HEK293 (cell line): Measurements from ENCODE around the gene TXNRD2.
A peak's percentile ranks its signal among the peaks of the same experiment; 100 is the strongest.

ENCODE experiments used
- CTCF ChIA-PET: fragments of 350-600 bp; formaldehyde crosslinking; extraction: SDS; loops from one replicate; lab custom pipeline; 2021; ENCODE audit warnings: antibody characterized with exemption; lab: Yijun Ruan, JAX
- POLR2A ChIA-PET: fragments of 300-600 bp; formaldehyde crosslinking; extraction: SDS; loops from one replicate; lab custom pipeline; 2020; ENCODE audit warnings: antibody characterized with exemption, inconsistent platforms; lab: Yijun Ruan, JAX
- H3K27ac ChIP-seq: fragments of 200-500 bp; sonication (Bioruptor generic); 2 replicates; pipeline ENCODE4 v1.5.1; 2014; ENCODE audit warnings: low read depth, low read length, control low read depth, inconsistent platforms; ENCODE audit errors: extremely low read depth
- H3K36me3 ChIP-seq, 2 experiments: fragments of 200-500 bp in 1 of 2; sonication (Bioruptor generic) in 1 of 2; 1 replicate in 1 of 2; 2 replicates in 1 of 2; pipeline ENCODE4 v1.5.1; 2014 to 2017; ENCODE audit warnings: inconsistent platforms in 2 of 2, low read length in 2 of 2; ENCODE audit not compliant: control insufficient read depth in 2 of 2, insufficient read depth in 1 of 2
- H3K4me1 ChIP-seq: fragments of 200-500 bp; sonication (Bioruptor generic); 2 replicates; pipeline ENCODE4 v1.5.1; 2014; ENCODE audit warnings: mild to moderate bottlenecking, low read length, inconsistent platforms; ENCODE audit not compliant: control insufficient read depth, insufficient read depth
- H3K4me3 ChIP-seq: 2 replicates; pipeline ENCODE4 v1.5.1; 2011; ENCODE audit warnings: low read depth, mild to moderate bottlenecking, control low read depth, low read length, moderate library complexity
- H3K9me3 ChIP-seq: fragments of 200-500 bp; sonication (Bioruptor generic); 2 replicates; pipeline ENCODE4 v1.5.1; 2014; ENCODE audit warnings: low read depth, low read length, inconsistent platforms; ENCODE audit not compliant: control insufficient read depth, insufficient read depth
- EGR2 ChIP-seq: fragments of 450-650 bp; formaldehyde crosslinking; IDR thresholded peaks from 2 replicates; pipeline ENCODE4 v1.5.1; 2016; ENCODE audit warnings: low read depth, missing biosample characterization, missing genetic modification characterization
- GFI1B ChIP-seq: fragments of 450-650 bp; formaldehyde crosslinking; IDR thresholded peaks from 2 replicates; pipeline ENCODE4 v1.5.1; 2016; ENCODE audit warnings: missing biosample characterization, missing genetic modification characterization
- ZNF23 ChIP-seq: fragments of 450-650 bp; formaldehyde crosslinking; IDR thresholded peaks from 2 replicates; pipeline ENCODE4 v1.5.1; 2016; ENCODE audit warnings: missing biosample characterization, missing genetic modification characterization, borderline replicate concordance
- ZNF366 ChIP-seq: fragments of 450-650 bp; formaldehyde crosslinking; conservative IDR thresholded peaks from 2 replicates; pipeline ENCODE4 v1.5.1; 2016; ENCODE audit warnings: missing biosample characterization, missing genetic modification characterization
- ZNF394 ChIP-seq: fragments of 450-650 bp; formaldehyde crosslinking; IDR thresholded peaks from 2 replicates; pipeline ENCODE4 v1.5.1; 2016; ENCODE audit warnings: missing biosample characterization, missing genetic modification characterization, mild to moderate bottlenecking, moderate library complexity, borderline replicate concordance
- ZNF664 ChIP-seq: fragments of 450-650 bp; formaldehyde crosslinking; IDR thresholded peaks from 2 replicates; pipeline ENCODE4 v1.5.1; 2016; ENCODE audit warnings: missing biosample characterization, missing genetic modification characterization
- ZNF677 ChIP-seq: fragments of 450-650 bp; IDR thresholded peaks from 2 replicates; pipeline ENCODE4 v1.5.0; 2018; ENCODE audit warnings: missing biosample characterization, mild to moderate bottlenecking, missing genetic modification characterization, moderate library complexity
- ZSCAN16 ChIP-seq: fragments of 450-650 bp; formaldehyde crosslinking; IDR thresholded peaks from 2 replicates; pipeline ENCODE4 v1.5.1; 2016; ENCODE audit warnings: missing biosample characterization, missing genetic modification characterization
- TF ChIP-seq, protein P1 (sequence below): fragments of 450-650 bp; formaldehyde crosslinking; IDR thresholded peaks from 2 replicates; pipeline ENCODE4 v1.5.1; 2016; ENCODE audit warnings: missing biosample characterization, missing genetic modification characterization
- TF ChIP-seq, protein P2 (sequence below): fragments of 450-650 bp; formaldehyde crosslinking; conservative IDR thresholded peaks from 2 replicates; pipeline ENCODE4 v1.5.1; 2016; ENCODE audit warnings: low read depth, missing biosample characterization, missing genetic modification characterization
- TF ChIP-seq, protein P3 (sequence below): fragments of 450-650 bp; formaldehyde crosslinking; IDR thresholded peaks from 2 replicates; pipeline ENCODE4 v1.5.1; 2016; ENCODE audit warnings: missing biosample characterization, missing genetic modification characterization
- TF ChIP-seq, protein P4 (sequence below): fragments of 450-650 bp; formaldehyde crosslinking; IDR thresholded peaks from 2 replicates; pipeline ENCODE4 v1.5.1; 2016; ENCODE audit warnings: missing biosample characterization, missing genetic modification characterization

TXNRD2 gene

DNA sequence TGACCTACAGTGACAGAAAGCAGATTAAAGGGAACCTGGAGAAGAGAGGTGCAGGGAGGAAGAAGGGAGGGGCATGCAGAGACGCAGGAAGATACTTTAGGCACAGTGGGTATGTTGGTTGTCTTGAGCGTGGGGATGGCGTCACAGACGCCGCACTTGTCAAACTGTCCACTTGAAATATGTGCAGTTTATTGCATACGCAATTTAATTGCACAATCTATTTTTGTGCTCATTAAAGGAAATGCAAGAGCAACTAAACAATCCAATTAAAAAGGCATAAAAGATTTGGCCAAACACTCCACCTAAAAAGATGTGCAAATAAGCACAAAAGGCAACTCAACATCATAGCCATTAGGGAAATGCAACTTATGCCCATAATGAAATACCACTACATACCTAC lies 103.7 kb downstream of the TXNRD2 start:
- 0 out of 2 replicates have a peak, but pooled peaks have one; percentile 23 for TF ChIP-seq ZNF366 (tag by site-specific recombination)
- TF ChIP-seq, protein P1, sequence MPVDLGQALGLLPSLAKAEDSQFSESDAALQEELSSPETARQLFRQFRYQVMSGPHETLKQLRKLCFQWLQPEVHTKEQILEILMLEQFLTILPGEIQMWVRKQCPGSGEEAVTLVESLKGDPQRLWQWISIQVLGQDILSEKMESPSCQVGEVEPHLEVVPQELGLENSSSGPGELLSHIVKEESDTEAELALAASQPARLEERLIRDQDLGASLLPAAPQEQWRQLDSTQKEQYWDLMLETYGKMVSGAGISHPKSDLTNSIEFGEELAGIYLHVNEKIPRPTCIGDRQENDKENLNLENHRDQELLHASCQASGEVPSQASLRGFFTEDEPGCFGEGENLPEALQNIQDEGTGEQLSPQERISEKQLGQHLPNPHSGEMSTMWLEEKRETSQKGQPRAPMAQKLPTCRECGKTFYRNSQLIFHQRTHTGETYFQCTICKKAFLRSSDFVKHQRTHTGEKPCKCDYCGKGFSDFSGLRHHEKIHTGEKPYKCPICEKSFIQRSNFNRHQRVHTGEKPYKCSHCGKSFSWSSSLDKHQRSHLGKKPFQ (tag by site-specific recombination) = no peak
- TF ChIP-seq, all 188 proteins: peak for 1
- ChIA-PET CTCF (interaction anchor here (1.4 kb wide), 1 partner anchor 107 kb away, joined by 3 read pairs; no protein-coding TSS in a partner anchor), POLR2A (no interaction called here)
- Histone ChIP-seq H3K36me3 (no peaks in the 10 kb centered on the region), H3K4me3 (no peak overlapping the region), H3K27ac (no peak overlapping the region), H3K4me1 (peaks cover 5% of the 10 kb centered on the region; the same call in 1 of the 2 replicates), H3K9me3 (no peaks in the 10 kb centered on the region)

DNA sequence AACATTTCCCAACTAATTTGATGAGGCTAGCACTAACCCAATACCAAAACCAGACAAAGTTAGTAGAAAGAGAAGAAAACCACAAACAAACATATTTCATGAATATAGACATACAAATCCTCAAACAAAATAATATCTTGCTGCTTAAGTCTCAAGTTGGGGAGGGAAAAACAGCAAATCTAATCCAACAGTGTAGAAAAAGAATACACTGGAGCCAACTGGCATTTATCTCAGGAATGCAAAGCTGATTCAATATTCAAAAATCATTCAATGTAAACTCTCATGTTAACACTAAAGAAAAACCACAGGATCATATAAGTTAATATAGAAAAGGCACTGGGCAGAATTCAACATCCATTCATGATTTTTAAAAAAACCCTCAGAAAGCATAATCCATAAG lies 105.1 kb downstream of the TXNRD2 start:
- ChIA-PET POLR2A (no interaction called here), CTCF (interaction anchor here (0.6 to 1.4 kb wide), 5 partner anchors 19 to 678 kb away, joined by 3 to 5 read pairs (median 3); no protein-coding TSS in a partner anchor)
- TF ChIP-seq, protein P2, sequence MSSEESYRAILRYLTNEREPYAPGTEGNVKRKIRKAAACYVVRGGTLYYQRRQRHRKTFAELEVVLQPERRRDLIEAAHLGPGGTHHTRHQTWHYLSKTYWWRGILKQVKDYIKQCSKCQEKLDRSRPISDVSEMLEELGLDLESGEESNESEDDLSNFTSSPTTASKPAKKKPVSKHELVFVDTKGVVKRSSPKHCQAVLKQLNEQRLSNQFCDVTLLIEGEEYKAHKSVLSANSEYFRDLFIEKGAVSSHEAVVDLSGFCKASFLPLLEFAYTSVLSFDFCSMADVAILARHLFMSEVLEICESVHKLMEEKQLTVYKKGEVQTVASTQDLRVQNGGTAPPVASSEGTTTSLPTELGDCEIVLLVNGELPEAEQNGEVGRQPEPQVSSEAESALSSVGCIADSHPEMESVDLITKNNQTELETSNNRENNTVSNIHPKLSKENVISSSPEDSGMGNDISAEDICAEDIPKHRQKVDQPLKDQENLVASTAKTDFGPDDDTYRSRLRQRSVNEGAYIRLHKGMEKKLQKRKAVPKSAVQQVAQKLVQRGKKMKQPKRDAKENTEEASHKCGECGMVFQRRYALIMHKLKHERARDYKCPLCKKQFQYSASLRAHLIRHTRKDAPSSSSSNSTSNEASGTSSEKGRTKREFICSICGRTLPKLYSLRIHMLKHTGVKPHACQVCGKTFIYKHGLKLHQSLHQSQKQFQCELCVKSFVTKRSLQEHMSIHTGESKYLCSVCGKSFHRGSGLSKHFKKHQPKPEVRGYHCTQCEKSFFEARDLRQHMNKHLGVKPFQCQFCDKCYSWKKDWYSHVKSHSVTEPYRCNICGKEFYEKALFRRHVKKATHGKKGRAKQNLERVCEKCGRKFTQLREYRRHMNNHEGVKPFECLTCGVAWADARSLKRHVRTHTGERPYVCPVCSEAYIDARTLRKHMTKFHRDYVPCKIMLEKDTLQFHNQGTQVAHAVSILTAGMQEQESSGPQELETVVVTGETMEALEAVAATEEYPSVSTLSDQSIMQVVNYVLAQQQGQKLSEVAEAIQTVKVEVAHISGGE (tag by site-specific recombination) = no peak
- TF ChIP-seq ZNF664 (tag by site-specific recombination) = no peak
- no peak for TF ChIP-seq ZNF394 (tag by site-specific recombination)
- TF ChIP-seq ZNF23 (tag by site-specific recombination) = no peak
- no peak for TF ChIP-seq EGR2
- TF ChIP-seq ZNF677 (tag by site-specific recombination) = no peak
- TF ChIP-seq, protein P3, sequence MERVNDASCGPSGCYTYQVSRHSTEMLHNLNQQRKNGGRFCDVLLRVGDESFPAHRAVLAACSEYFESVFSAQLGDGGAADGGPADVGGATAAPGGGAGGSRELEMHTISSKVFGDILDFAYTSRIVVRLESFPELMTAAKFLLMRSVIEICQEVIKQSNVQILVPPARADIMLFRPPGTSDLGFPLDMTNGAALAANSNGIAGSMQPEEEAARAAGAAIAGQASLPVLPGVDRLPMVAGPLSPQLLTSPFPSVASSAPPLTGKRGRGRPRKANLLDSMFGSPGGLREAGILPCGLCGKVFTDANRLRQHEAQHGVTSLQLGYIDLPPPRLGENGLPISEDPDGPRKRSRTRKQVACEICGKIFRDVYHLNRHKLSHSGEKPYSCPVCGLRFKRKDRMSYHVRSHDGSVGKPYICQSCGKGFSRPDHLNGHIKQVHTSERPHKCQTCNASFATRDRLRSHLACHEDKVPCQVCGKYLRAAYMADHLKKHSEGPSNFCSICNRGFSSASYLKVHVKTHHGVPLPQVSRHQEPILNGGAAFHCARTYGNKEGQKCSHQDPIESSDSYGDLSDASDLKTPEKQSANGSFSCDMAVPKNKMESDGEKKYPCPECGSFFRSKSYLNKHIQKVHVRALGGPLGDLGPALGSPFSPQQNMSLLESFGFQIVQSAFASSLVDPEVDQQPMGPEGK (tag by site-specific recombination) = no peak
- TF ChIP-seq ZSCAN16 = no peak
- TF ChIP-seq, protein P4, sequence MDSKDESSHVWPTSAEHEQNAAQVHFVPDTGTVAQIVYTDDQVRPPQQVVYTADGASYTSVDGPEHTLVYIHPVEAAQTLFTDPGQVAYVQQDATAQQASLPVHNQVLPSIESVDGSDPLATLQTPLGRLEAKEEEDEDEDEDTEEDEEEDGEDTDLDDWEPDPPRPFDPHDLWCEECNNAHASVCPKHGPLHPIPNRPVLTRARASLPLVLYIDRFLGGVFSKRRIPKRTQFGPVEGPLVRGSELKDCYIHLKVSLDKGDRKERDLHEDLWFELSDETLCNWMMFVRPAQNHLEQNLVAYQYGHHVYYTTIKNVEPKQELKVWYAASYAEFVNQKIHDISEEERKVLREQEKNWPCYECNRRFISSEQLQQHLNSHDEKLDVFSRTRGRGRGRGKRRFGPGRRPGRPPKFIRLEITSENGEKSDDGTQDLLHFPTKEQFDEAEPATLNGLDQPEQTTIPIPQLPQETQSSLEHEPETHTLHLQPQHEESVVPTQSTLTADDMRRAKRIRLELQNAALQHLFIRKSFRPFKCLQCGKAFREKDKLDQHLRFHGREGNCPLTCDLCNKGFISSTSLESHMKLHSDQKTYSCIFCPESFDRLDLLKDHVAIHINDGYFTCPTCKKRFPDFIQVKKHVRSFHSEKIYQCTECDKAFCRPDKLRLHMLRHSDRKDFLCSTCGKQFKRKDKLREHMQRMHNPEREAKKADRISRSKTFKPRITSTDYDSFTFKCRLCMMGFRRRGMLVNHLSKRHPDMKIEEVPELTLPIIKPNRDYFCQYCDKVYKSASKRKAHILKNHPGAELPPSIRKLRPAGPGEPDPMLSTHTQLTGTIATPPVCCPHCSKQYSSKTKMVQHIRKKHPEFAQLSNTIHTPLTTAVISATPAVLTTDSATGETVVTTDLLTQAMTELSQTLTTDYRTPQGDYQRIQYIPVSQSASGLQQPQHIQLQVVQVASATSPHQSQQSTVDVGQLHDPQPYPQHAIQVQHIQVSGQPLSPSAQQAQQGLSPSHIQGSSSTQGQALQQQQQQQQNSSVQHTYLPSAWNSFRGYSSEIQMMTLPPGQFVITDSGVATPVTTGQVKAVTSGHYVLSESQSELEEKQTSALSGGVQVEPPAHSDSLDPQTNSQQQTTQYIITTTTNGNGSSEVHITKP = no peak
- no peak for TF ChIP-seq GFI1B (tag by site-specific recombination)
- Histone ChIP-seq H3K27ac (no peak overlapping the region), H3K4me3 (no peak overlapping the region), H3K4me1 (0 out of 2 replicates have a peak, but pooled peaks cover 3% of the 10 kb centered on the region), H3K9me3 (no peaks in the 10 kb centered on the region), H3K36me3 (no peaks in the 10 kb centered on the region)
